IMR-90 (cell line): ENCODE results near the gene ERC2. TPM values are rescaled to one million over a fixed set of nuclear protein-coding genes. Genes with fewer than 3 reads are reported as not detected.

Experiments used
- ATAC-seq: fragments of 200-7000 bp; cut with Tn5 transposase; 2 replicates; pipeline ENCODE4 v1.9.1; 2020; ENCODE audit warnings: low read depth, mild to moderate bottlenecking, moderate library complexity
- BruUV-seq: library from RNA; stranded (reverse); fragments of 400-500 nt; replicated peaks from 2 replicates; lab custom pipeline; 2021; lab: Mats Ljungman, UMichigan
- CTCF ChIA-PET: fragments of 300-600 bp; formaldehyde crosslinking; extraction: SDS; loops from one replicate; lab custom pipeline; 2021; ENCODE audit warnings: antibody characterized with exemption; lab: Yijun Ruan, JAX
- POLR2A ChIA-PET: fragments of 300-600 bp; sonication (Branson Sonifier 250); formaldehyde crosslinking; loops from one replicate; lab custom pipeline; 2022; ENCODE audit warnings: antibody characterized with exemption; ENCODE audit not compliant: unreplicated experiment; lab: Charles Lee
- DNase-seq: peaks from one replicate; pipeline ENCODE4 v3.0.0; 2013
- H2AFZ ChIP-seq: replicated peaks from 2 replicates; pipeline ENCODE3; 2013; ENCODE audit warnings: low read length, mild to moderate bottlenecking; ENCODE audit not compliant: poor library complexity
- H2AK5ac ChIP-seq: 2 replicates; pipeline ENCODE4 v1.6.1; 2013; ENCODE audit warnings: low read depth, low read length, inconsistent platforms
- H2AK9ac ChIP-seq: replicated peaks from 2 replicates; pipeline ENCODE3; 2013; ENCODE audit warnings: mild to moderate bottlenecking, low read depth, low read length, moderate library complexity; ENCODE audit not compliant: poor library complexity
- H2BK120ac ChIP-seq: 2 replicates; pipeline ENCODE4 v1.6.1; 2013; ENCODE audit warnings: low read depth, low read length, inconsistent platforms
- H2BK15ac ChIP-seq: 3 replicates; pipeline ENCODE4 v1.6.1; 2013; ENCODE audit warnings: low read depth, low read length, inconsistent platforms
- H2BK20ac ChIP-seq: 2 replicates; pipeline ENCODE4 v1.6.1; 2013; ENCODE audit warnings: low read depth, mild to moderate bottlenecking, inconsistent platforms, low read length, moderate library complexity
- H2BK5ac ChIP-seq: 2 replicates; pipeline ENCODE4 v1.6.1; 2013; ENCODE audit warnings: mild to moderate bottlenecking, low read depth, low read length, inconsistent platforms; ENCODE audit not compliant: poor library complexity, severe bottlenecking
- H3K14ac ChIP-seq: replicated peaks from 2 replicates; pipeline ENCODE4 v1.6.1; 2013; ENCODE audit warnings: low read depth, low read length, inconsistent platforms
- H3K18ac ChIP-seq: 2 replicates; pipeline ENCODE4 v1.6.1; 2013; ENCODE audit warnings: low read depth, low read length, control low read depth
- H3K23ac ChIP-seq: 2 replicates; pipeline ENCODE4 v1.6.1; 2013; ENCODE audit warnings: low read depth, low read length, inconsistent platforms
- H3K27ac ChIP-seq: 2 replicates; pipeline ENCODE4 v1.5.1; 2013; ENCODE audit warnings: mild to moderate bottlenecking, control low read depth, low read length; ENCODE audit not compliant: insufficient read depth
- H3K27me3 ChIP-seq: 2 replicates; pipeline ENCODE4 v1.6.1; 2013; ENCODE audit warnings: low read length; ENCODE audit not compliant: control insufficient read depth, insufficient read depth
- H3K36me3 ChIP-seq: 2 replicates; pipeline ENCODE4 v1.6.1; 2013; ENCODE audit warnings: low read length, mixed read lengths; ENCODE audit not compliant: control insufficient read depth, insufficient read depth
- H3K4ac ChIP-seq: 2 replicates; pipeline ENCODE4 v1.6.1; 2013; ENCODE audit warnings: low read depth, low read length, inconsistent platforms
- H3K4me1 ChIP-seq: 2 replicates; pipeline ENCODE4 v1.6.1; 2013; ENCODE audit warnings: low read length, mixed read lengths; ENCODE audit not compliant: control insufficient read depth, insufficient read depth
- H3K4me2 ChIP-seq: 2 replicates; pipeline ENCODE4 v1.6.1; 2013; ENCODE audit warnings: low read depth, mild to moderate bottlenecking, control low read depth, low read length, moderate library complexity
- H3K4me3 ChIP-seq: 2 replicates; pipeline ENCODE4 v1.5.1; 2013; ENCODE audit warnings: low read depth, mild to moderate bottlenecking, control low read depth, low read length, moderate library complexity; ENCODE audit not compliant: insufficient read depth
- H3K56ac ChIP-seq: 2 replicates; pipeline ENCODE4 v1.6.1; 2013; ENCODE audit warnings: low read length, inconsistent platforms; ENCODE audit not compliant: insufficient read depth; ENCODE audit errors: extremely low read depth
- H3K79me1 ChIP-seq, 2 experiments: 2 replicates each; pipeline ENCODE4 v1.6.1; 2013; ENCODE audit warnings: low read length in 2 of 2, inconsistent platforms in 1 of 2, low read depth in 1 of 2
- H3K9ac ChIP-seq: 2 replicates; pipeline ENCODE4 v1.6.1; 2013; ENCODE audit warnings: low read depth, low read length, control low read depth
- H3K9me1 ChIP-seq: 2 replicates; pipeline ENCODE4 v1.6.1; 2013; ENCODE audit warnings: low read length, inconsistent platforms; ENCODE audit not compliant: insufficient read depth
- H3K9me3 ChIP-seq: 2 replicates; pipeline ENCODE4 v1.6.1; 2013; ENCODE audit warnings: low read length; ENCODE audit not compliant: control insufficient read depth, insufficient read depth
- H4K20me1 ChIP-seq: 2 replicates; pipeline ENCODE4 v1.6.1; 2013; ENCODE audit warnings: low read length, inconsistent platforms; ENCODE audit not compliant: insufficient read depth
- H4K5ac ChIP-seq: 2 replicates; pipeline ENCODE4 v1.6.1; 2013; ENCODE audit warnings: mild to moderate bottlenecking, low read depth, low read length, control low read depth
- H4K8ac ChIP-seq, 2 experiments: 2 replicates each; pipeline ENCODE4 v1.6.1; 2013; ENCODE audit warnings: low read depth in 2 of 2, low read length in 2 of 2, control low read depth in 1 of 2, inconsistent platforms in 1 of 2
- H4K91ac ChIP-seq: 2 replicates; pipeline ENCODE4 v1.6.1; 2013; ENCODE audit warnings: low read depth, low read length, inconsistent platforms; ENCODE audit not compliant: insufficient read depth
- BHLHE40 ChIP-seq: fragments of 150-350 bp; IDR thresholded peaks from 2 replicates; pipeline ENCODE4 v1.6.1; 2016; ENCODE audit warnings: mild to moderate bottlenecking, low read depth, low read length
- CEBPB ChIP-seq: IDR thresholded peaks from 2 replicates; pipeline ENCODE4 v1.6.1; 2012; ENCODE audit warnings: low read depth, low read length, improper control_type of control experiment
- CHD1 ChIP-seq: IDR thresholded peaks from 2 replicates; pipeline ENCODE4 v1.6.1; 2012; ENCODE audit warnings: low read depth, low read length, improper control_type of control experiment
- FOS ChIP-seq: fragments of 150-350 bp; IDR thresholded peaks from 2 replicates; pipeline ENCODE4 v1.6.1; 2016; ENCODE audit warnings: low read depth, low read length
- MAFK ChIP-seq: IDR thresholded peaks from 2 replicates; pipeline ENCODE4 v1.6.1; 2012; ENCODE audit warnings: low read depth, low read length, improper control_type of control experiment
- MAZ ChIP-seq: IDR thresholded peaks from 2 replicates; pipeline ENCODE4 v1.6.1; 2012; ENCODE audit warnings: low read depth, mild to moderate bottlenecking, low read length, improper control_type of control experiment, moderate library complexity, borderline replicate concordance
- MXI1 ChIP-seq: IDR thresholded peaks from 2 replicates; pipeline ENCODE4 v1.6.1; 2012; ENCODE audit warnings: low read depth, mild to moderate bottlenecking, low read length, moderate library complexity, borderline replicate concordance
- NFE2L2 ChIP-seq: fragments of 150-350 bp; IDR thresholded peaks from 2 replicates; pipeline ENCODE4 v1.6.1; 2016; ENCODE audit warnings: low read depth, mild to moderate bottlenecking, low read length
- POLR2A ChIP-seq: IDR thresholded peaks from 2 replicates; pipeline ENCODE4 v1.6.1; 2012; ENCODE audit warnings: mild to moderate bottlenecking, low read depth, low read length
- RAD21 ChIP-seq: IDR thresholded peaks from 2 replicates; pipeline ENCODE4 v1.6.1; 2012; ENCODE audit warnings: low read length, improper control_type of control experiment
- RCOR1 ChIP-seq: IDR thresholded peaks from 2 replicates; pipeline ENCODE4 v1.6.1; 2012; ENCODE audit warnings: mild to moderate bottlenecking, low read length, improper control_type of control experiment; ENCODE audit not compliant: insufficient replicate concordance
- RFX5 ChIP-seq: IDR thresholded peaks from 2 replicates; pipeline ENCODE4 v1.8.0; 2012; ENCODE audit warnings: low read depth, mild to moderate bottlenecking, low read length, moderate library complexity
- SMC3 ChIP-seq: fragments of 150-350 bp; IDR thresholded peaks from 2 replicates; pipeline ENCODE4 v1.6.1; 2016; ENCODE audit warnings: low read depth, mild to moderate bottlenecking, antibody characterized with exemption, low read length, moderate library complexity
- dilution Hi-C: fragments of 300-500 bp; cut with HindIII; formaldehyde crosslinking; loops from one replicate; pipeline ENCODE4 v1.14.3; 2018; ENCODE audit warnings: low sequenced_read_pairs; ENCODE audit not compliant: unreplicated experiment
- in situ Hi-C: fragments of 300-500 bp; cut with MboI; formaldehyde crosslinking; loops from 3 replicates; pipeline ENCODE4 v1.14.3; 2019; ENCODE audit warnings: low sequenced_read_pairs, inconsistent platforms, mixed read lengths
- intact Hi-C: fragments of 100-400 bp; cut with micrococcal nuclease; formaldehyde crosslinking; loops from 2 replicates; pipeline ENCODE4 v1.10.0; 2022
- polyA plus RNA-seq, 3 experiments: library from polyadenylated mRNA; depleted of rRNA; stranded (reverse); fragments of >200 nt; gene quantifications; 2 replicates each; pipeline ENCODE4 v1.2.3, GENCODE V29; 2012; ENCODE audit warnings: low replicate concordance in 1 of 3
- total RNA-seq: library from RNA; depleted of rRNA; stranded (reverse); fragments of >200 nt; gene quantifications from 2 replicates; pipeline ENCODE4 v1.2.3, GENCODE V29; 2012
- TF ChIP-seq, protein P1 (sequence below): fragments of 150-350 bp; IDR thresholded peaks from 2 replicates; pipeline ENCODE4 v1.6.1; 2017; ENCODE audit warnings: mild to moderate bottlenecking, antibody characterized with exemption, low read length, low read depth
- TF ChIP-seq, protein P2 (sequence below): fragments of 150-350 bp; IDR thresholded peaks from 2 replicates; pipeline ENCODE4 v1.6.1; 2016; ENCODE audit warnings: low read depth, mild to moderate bottlenecking, low read length, moderate library complexity, borderline replicate concordance
- TF ChIP-seq, protein P3 (sequence below): conservative IDR thresholded peaks from 2 replicates; pipeline ENCODE4 v1.5.1; 2012; ENCODE audit warnings: mild to moderate bottlenecking, low read depth, low read length, improper control_type of control experiment

The ERC2 gene
- total and polyA plus RNA-seq, 2 of the 4 experiments (the other 2 are of a cell fraction) = 0.17 to 0.18 TPM

DNA sequence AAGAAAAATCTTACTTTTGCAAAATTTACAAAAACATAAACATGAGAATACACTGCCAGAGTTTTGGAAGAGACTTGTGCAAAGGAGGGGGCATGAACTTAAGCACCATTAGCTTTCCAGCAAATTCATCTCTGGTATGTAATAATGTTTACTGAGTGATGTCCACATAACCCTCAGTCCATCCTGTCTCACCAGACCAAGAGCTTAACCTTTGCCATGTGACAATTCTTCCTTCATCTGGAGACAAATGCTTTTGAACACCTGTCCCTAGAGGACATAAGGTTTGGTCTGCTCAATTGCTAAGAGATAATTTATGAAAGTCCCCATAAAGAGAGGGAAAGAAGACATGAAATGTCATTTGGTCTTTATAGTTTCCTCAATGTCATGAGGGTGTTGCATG is 412.3 kb downstream of the ERC2 start:
- Histone ChIP-seq H3K27me3 (peaks cover 6% of the 10 kb centered on the region; the same call in 1 of the 2 replicates), H2BK120ac (no peak overlapping the region), H4K91ac (no peak overlapping the region), H2BK5ac (no peak overlapping the region), H2BK15ac (no peak overlapping the region), H3K9me1 (no peaks in the 10 kb centered on the region), H3K56ac (no peak overlapping the region), H3K79me1 (no peaks in the 10 kb centered on the region), H2AK9ac (no peak overlapping the region), H2AK5ac (no peak overlapping the region), H3K36me3 (no peaks in the 10 kb centered on the region), H3K14ac (no peak overlapping the region), H3K4me3 (no peak overlapping the region), H3K18ac (no peak overlapping the region), H2BK20ac (no peak overlapping the region), H3K4me2 (no peak overlapping the region), H3K4me1 (no peaks in the 10 kb centered on the region), H3K9ac (no peak overlapping the region), H4K8ac (no peak overlapping the region), H4K20me1 (no peaks in the 10 kb centered on the region), H3K27ac (no peak overlapping the region), H3K23ac (no peak overlapping the region), H3K9me3 (no peaks in the 10 kb centered on the region), H3K4ac (no peak overlapping the region), H4K5ac (no peak overlapping the region), H2AFZ (no peak overlapping the region)
- TF ChIP-seq CHD1 (no peak), CEBPB (no peak), RCOR1 (no peak), MXI1 (no peak), SMC3 (no peak), BHLHE40 (no peak), MAFK (no peak), RAD21 (no peak), NFE2L2 (no peak), FOS (no peak), POLR2A (no peak), RFX5 (no peak), MAZ (no peak)
- TF ChIP-seq, protein P1, sequence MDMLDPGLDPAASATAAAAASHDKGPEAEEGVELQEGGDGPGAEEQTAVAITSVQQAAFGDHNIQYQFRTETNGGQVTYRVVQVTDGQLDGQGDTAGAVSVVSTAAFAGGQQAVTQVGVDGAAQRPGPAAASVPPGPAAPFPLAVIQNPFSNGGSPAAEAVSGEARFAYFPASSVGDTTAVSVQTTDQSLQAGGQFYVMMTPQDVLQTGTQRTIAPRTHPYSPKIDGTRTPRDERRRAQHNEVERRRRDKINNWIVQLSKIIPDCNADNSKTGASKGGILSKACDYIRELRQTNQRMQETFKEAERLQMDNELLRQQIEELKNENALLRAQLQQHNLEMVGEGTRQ = no peak
- TF ChIP-seq, protein P2, sequence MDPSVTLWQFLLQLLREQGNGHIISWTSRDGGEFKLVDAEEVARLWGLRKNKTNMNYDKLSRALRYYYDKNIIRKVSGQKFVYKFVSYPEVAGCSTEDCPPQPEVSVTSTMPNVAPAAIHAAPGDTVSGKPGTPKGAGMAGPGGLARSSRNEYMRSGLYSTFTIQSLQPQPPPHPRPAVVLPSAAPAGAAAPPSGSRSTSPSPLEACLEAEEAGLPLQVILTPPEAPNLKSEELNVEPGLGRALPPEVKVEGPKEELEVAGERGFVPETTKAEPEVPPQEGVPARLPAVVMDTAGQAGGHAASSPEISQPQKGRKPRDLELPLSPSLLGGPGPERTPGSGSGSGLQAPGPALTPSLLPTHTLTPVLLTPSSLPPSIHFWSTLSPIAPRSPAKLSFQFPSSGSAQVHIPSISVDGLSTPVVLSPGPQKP = no peak
- TF ChIP-seq, protein P3, sequence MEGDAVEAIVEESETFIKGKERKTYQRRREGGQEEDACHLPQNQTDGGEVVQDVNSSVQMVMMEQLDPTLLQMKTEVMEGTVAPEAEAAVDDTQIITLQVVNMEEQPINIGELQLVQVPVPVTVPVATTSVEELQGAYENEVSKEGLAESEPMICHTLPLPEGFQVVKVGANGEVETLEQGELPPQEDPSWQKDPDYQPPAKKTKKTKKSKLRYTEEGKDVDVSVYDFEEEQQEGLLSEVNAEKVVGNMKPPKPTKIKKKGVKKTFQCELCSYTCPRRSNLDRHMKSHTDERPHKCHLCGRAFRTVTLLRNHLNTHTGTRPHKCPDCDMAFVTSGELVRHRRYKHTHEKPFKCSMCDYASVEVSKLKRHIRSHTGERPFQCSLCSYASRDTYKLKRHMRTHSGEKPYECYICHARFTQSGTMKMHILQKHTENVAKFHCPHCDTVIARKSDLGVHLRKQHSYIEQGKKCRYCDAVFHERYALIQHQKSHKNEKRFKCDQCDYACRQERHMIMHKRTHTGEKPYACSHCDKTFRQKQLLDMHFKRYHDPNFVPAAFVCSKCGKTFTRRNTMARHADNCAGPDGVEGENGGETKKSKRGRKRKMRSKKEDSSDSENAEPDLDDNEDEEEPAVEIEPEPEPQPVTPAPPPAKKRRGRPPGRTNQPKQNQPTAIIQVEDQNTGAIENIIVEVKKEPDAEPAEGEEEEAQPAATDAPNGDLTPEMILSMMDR = no peak
- dilution Hi-C loops = no loop called here
- in situ Hi-C loops = no loop called here
- ATAC-seq (no peak), DNase-seq (no peak)
- ChIA-PET POLR2A (no interaction called here), CTCF (no interaction called here)
- BruUV-seq = no TSS peak
- intact Hi-C loops = no loop called here
